CD14-positive monocyte (primary cell): ENCODE data around the gene MEGF8. TPM values are rescaled to one million over a fixed set of nuclear protein-coding genes. Genes with fewer than 3 reads are reported as not detected.

Source experiments
- DNase-seq, 3 donors: peaks; one replicate each; pipeline ENCODE4 v3.0.0-alpha.2; 2011 to 2022
- H2AFZ ChIP-seq: 2 replicates; pipeline ENCODE4 v1.6.0; 2012; ENCODE audit warnings: mild to moderate bottlenecking, low read depth, low read length, inconsistent platforms; ENCODE audit not compliant: insufficient read depth, poor library complexity, severe bottlenecking
- H3K27ac ChIP-seq, 2 donors: 1 replicate in 1 of 2; 2 replicates in 1 of 2; pipeline ENCODE4 v1.5.1; 2012 to 2013; ENCODE audit warnings: low read length in 2 of 2, control low read depth in 1 of 2, inconsistent platforms in 1 of 2, low read depth in 1 of 2, mild to moderate bottlenecking in 1 of 2
- H3K27me3 ChIP-seq, 2 donors: one replicate each; pipeline versions ENCODE4 v1.6.0 to v1.6.1; 2011 to 2013; ENCODE audit warnings: low read length in 2 of 2; ENCODE audit not compliant: control insufficient read depth in 2 of 2, insufficient read depth in 2 of 2
- H3K36me3 ChIP-seq, 2 donors: replicated peaks in 1 of 2; 1 replicate in 1 of 2; 2 replicates in 1 of 2; pipeline versions ENCODE4 v1.5.1 to v1.6.1; 2012 to 2013; ENCODE audit warnings: low read length in 2 of 2, control low read depth in 1 of 2, inconsistent platforms in 1 of 2, mild to moderate bottlenecking in 1 of 2; ENCODE audit not compliant: insufficient read depth in 2 of 2, control insufficient read depth in 1 of 2
- H3K4me1 ChIP-seq, 2 donors: 1 replicate in 1 of 2; 2 replicates in 1 of 2; pipeline versions ENCODE4 v1.5.1 to v1.6.1; 2012 to 2013; ENCODE audit warnings: low read length in 2 of 2, control low read depth in 1 of 2, inconsistent platforms in 1 of 2, mild to moderate bottlenecking in 1 of 2, moderate library complexity in 1 of 2; ENCODE audit not compliant: insufficient read depth in 2 of 2, control insufficient read depth in 1 of 2
- H3K4me2 ChIP-seq: replicated peaks from 2 replicates; pipeline ENCODE3; 2012; ENCODE audit warnings: low read length, moderate library complexity, mild to moderate bottlenecking; ENCODE audit not compliant: poor library complexity, severe bottlenecking; ENCODE audit errors: extremely low read depth
- H3K4me3 ChIP-seq, 3 experiments: fragments of 200-600 bp in 1 of 3; sonication (generic) in 1 of 3; replicated peaks in 1 of 3; 1 replicate in 2 of 3; 2 replicates in 1 of 3; pipeline ENCODE4 v1.5.1; 2011 to 2013; ENCODE audit warnings: low read length in 3 of 3, mild to moderate bottlenecking in 3 of 3, control low read depth in 2 of 3, low read depth in 2 of 3, inconsistent platforms in 1 of 3, moderate library complexity in 1 of 3
- H3K79me2 ChIP-seq: 2 replicates; pipeline ENCODE4 v1.6.0; 2012; ENCODE audit warnings: mild to moderate bottlenecking, control low read depth, inconsistent platforms, low read length, moderate library complexity; ENCODE audit not compliant: insufficient read depth
- H3K9ac ChIP-seq: 2 replicates; pipeline ENCODE4 v1.6.0; 2017; ENCODE audit warnings: low read length, mild to moderate bottlenecking; ENCODE audit not compliant: insufficient read depth, poor library complexity, severe bottlenecking
- H3K9me3 ChIP-seq, 2 donors: replicated peaks in 1 of 2; 1 replicate in 1 of 2; 2 replicates in 1 of 2; pipeline versions ENCODE4 v1.5.1 to v1.6.1; 2012 to 2013; ENCODE audit warnings: low read length in 2 of 2, control low read depth in 1 of 2; ENCODE audit not compliant: control insufficient read depth in 1 of 2, insufficient read depth in 1 of 2
- H4K20me1 ChIP-seq: 2 replicates; pipeline ENCODE4 v1.6.0; 2012; ENCODE audit warnings: mild to moderate bottlenecking, low read length, control low read depth, moderate library complexity; ENCODE audit not compliant: insufficient read depth
- H3K27ac Mint-ChIP-seq, 7 donors: one replicate each; pipeline ENCODE4 v1.8.0; 2020; ENCODE audit warnings: mild to moderate bottlenecking in 7 of 7, mixed read lengths in 7 of 7, moderate library complexity in 6 of 7, inconsistent platforms in 2 of 7
- H3K27me3 Mint-ChIP-seq, 3 donors: one replicate each; pipeline ENCODE4 v1.8.0; 2021 to 2022; ENCODE audit warnings: low read depth in 3 of 3, mild to moderate bottlenecking in 3 of 3, mixed read lengths in 3 of 3, moderate library complexity in 3 of 3, inconsistent platforms in 1 of 3
- H3K36me3 Mint-ChIP-seq, 2 donors: one replicate each; pipeline ENCODE4 v1.8.0; 2020; ENCODE audit warnings: mixed read lengths in 2 of 2, inconsistent platforms in 1 of 2, mild to moderate bottlenecking in 1 of 2
- H3K4me1 Mint-ChIP-seq: one replicate; pipeline ENCODE4 v1.8.0; 2020; ENCODE audit warnings: mild to moderate bottlenecking, mixed read lengths
- H3K4me3 Mint-ChIP-seq, 2 donors: one replicate each; pipeline ENCODE4 v1.8.0; 2020; ENCODE audit warnings: mild to moderate bottlenecking in 2 of 2, mixed read lengths in 2 of 2, moderate library complexity in 1 of 2
- H3K9me3 Mint-ChIP-seq, 7 donors: one replicate each; pipeline ENCODE4 v1.8.0; 2020 to 2022; ENCODE audit warnings: mixed read lengths in 7 of 7, mild to moderate bottlenecking in 6 of 7, moderate library complexity in 6 of 7, inconsistent platforms in 2 of 7
- WGBS: methylation state at CpG from one replicate; pipeline ENCODE4 v1.1.5; 2013; ENCODE audit warnings: missing lambda C conversion rate; ENCODE audit not compliant: insufficient coverage; 5-methylcytosine and 5-hydroxymethylcytosine counted together
- intact Hi-C, 2 donors: fragments of 100-400 bp; cut with micrococcal nuclease; formaldehyde crosslinking; loops; one replicate each; pipeline versions ENCODE4 v1.15.0 to v1.15.1; 2023
- polyA plus RNA-seq, 3 donors: library from polyadenylated mRNA; depleted of rRNA in 1 of 3; unstranded in 2 of 3; stranded (reverse) in 1 of 3; fragments of 300-500 nt in 2 of 3; fragments of >200 nt in 1 of 3; fragmentation: Illumina TruSeq in 2 of 3; gene quantifications; 1 replicate in 2 of 3; 2 replicates in 1 of 3; pipeline ENCODE4 v1.2.3, GENCODE V29; 2012 to 2021
- TF ChIP-seq, protein P1 (sequence below): fragments of 200-600 bp; IDR thresholded peaks from one replicate; pipeline ENCODE4 v1.8.0; 2022; ENCODE audit warnings: antibody characterized with exemption, mild to moderate bottlenecking

MEGF8 gene
- polyA plus RNA-seq, 3 donors: 0.15 to 2.7 (median 0.27) TPM

DNA sequence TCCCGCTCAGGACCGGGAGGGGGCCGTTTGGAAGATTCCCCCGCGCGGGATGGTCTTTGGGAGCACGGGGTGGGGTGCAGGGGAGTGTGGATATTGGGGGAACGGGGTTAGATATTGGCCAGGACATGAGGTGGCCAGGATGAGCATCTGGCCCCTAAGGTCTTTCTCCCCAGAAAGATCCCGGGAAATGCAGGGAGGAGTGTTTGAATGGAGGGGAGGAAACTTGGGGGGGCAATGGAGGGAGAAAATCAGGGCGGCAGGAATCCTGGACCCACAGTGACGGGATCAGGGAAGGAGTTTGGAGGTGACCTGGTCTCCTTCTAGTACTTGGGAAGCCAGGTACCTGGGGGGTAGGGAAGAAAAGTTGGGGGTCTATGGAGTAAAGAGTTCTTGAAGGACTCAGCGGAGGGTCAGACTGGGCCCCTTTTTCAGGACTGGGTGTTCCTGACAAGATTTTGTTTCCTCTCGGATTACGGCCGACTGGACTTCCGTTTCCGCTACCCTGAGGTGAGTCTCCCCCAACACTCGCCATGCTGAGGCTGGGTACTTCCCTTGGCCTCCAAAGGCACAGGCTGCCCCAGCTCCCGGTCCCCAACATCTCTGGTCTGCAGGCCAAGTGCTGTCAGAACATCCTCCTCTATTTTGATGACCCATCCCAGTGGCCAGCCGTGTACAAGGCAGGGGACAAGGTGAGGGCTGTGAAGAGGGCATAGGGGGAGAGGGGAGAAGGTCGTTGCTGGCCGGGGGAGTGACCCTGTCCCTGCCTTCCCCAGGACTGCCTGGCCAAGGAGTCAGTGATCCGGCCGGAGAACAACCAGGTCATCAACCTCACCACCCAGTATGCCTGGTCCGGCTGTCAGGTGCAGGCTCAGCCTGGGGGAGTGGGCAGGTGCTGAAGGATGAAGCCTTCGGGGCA lies 11.3 kb upstream of the MEGF8 start:
- Histone ChIP-seq H2AFZ (no peak overlapping the region), H4K20me1 (no peaks in the 10 kb centered on the region), H3K4me1 (peaks cover 21 to 25% of the 10 kb centered on the region in 2 donors), H3K79me2 (no peaks in the 10 kb centered on the region), H3K9me3 (peaks cover 0 to 9% of the 10 kb centered on the region in 2 donors), H3K36me3 (no peaks in the 10 kb centered on the region), H3K4me3 (peak overlapping the region in 1 of 3 experiments; percentile 56), H3K4me2 (peak overlapping the region; percentile 65), H3K27ac (no peak overlapping the region), H3K9ac (no peak overlapping the region), H3K27me3 (peaks cover 16 to 41% of the 10 kb centered on the region in 2 donors)
- Mint-ChIP-seq H3K9me3 (peaks cover 0 to 7% (median 2%) of the 10 kb centered on the region in 7 donors), H3K27me3 (peaks cover 47 to 55% (median 49%) of the 10 kb centered on the region in 3 donors), H3K4me1 (peaks cover 25% of the 10 kb centered on the region), H3K4me3 (peak overlapping the region in 1 of 2 donors; percentile 84), H3K27ac (no peak overlapping the region), H3K36me3 (peaks cover 0 to 6% of the 10 kb centered on the region in 2 donors)
- DNase-seq: no peak
- TF ChIP-seq, protein P1, sequence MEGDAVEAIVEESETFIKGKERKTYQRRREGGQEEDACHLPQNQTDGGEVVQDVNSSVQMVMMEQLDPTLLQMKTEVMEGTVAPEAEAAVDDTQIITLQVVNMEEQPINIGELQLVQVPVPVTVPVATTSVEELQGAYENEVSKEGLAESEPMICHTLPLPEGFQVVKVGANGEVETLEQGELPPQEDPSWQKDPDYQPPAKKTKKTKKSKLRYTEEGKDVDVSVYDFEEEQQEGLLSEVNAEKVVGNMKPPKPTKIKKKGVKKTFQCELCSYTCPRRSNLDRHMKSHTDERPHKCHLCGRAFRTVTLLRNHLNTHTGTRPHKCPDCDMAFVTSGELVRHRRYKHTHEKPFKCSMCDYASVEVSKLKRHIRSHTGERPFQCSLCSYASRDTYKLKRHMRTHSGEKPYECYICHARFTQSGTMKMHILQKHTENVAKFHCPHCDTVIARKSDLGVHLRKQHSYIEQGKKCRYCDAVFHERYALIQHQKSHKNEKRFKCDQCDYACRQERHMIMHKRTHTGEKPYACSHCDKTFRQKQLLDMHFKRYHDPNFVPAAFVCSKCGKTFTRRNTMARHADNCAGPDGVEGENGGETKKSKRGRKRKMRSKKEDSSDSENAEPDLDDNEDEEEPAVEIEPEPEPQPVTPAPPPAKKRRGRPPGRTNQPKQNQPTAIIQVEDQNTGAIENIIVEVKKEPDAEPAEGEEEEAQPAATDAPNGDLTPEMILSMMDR: no peak
- 19% methylated on average over 20 of the region's 26 CpGs for WGBS
- intact Hi-C loops: no loop called here

DNA sequence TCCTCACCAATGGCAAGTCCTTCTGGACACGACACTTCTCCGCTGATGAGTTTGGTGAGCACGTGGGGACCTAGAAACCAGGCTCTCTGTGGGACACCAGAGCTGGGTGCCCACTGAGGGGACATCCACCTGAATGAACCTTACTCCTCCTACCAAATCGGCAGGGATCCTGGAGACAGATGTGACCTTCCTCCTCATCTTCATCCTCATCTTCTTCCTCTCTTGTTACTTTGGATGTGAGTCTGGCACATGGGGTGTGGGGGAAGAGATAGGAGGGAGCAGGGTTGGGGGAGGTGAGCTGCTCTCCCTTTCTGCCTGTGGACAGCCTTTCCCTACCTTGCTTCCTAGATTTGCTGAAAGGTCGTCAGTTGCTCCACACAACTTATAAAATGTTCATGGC lies 10.4 kb upstream of the MEGF8 start:
- Histone ChIP-seq H3K36me3 (no peaks in the 10 kb centered on the region), H3K9me3 (peaks cover 0 to 9% of the 10 kb centered on the region in 2 donors), H3K4me3 (no peak overlapping the region), H3K4me1 (peaks cover 21 to 25% of the 10 kb centered on the region in 2 donors), H3K9ac (no peak overlapping the region), H3K27ac (no peak overlapping the region), H4K20me1 (no peaks in the 10 kb centered on the region), H3K79me2 (no peaks in the 10 kb centered on the region), H2AFZ (no peak overlapping the region), H3K4me2 (no peak overlapping the region), H3K27me3 (peaks cover 16 to 41% of the 10 kb centered on the region in 2 donors)
- peak overlapping the region in 1 of 2 donors; percentile 84 for H3K4me3 Mint-ChIP-seq
- no peak for DNase-seq
- H3K27ac Mint-ChIP-seq: no peak overlapping the region
- no CpG with 5 or more reads among the region's 5 CpGs for WGBS
- H3K9me3 Mint-ChIP-seq: peaks cover 0 to 7% (median 4%) of the 10 kb centered on the region in 7 donors
- TF ChIP-seq, protein P1: no peak
- intact Hi-C loops: no loop called here
- H3K4me1 Mint-ChIP-seq: peaks cover 25% of the 10 kb centered on the region
- peaks cover 0 to 6% of the 10 kb centered on the region in 2 donors for H3K36me3 Mint-ChIP-seq
- peaks cover 48 to 59% (median 52%) of the 10 kb centered on the region in 3 donors for H3K27me3 Mint-ChIP-seq
